Duodenal mucosa (tissue), 2 donors: Measurements from ENCODE around the gene TMEM130.
"Not testable (repeated sequence)": the region's sequence is repeated elsewhere in the genome, so short reads cannot be mapped to it uniquely, and the experiment has no call there.

ENCODE experiments used
- H3K27ac ChIP-seq: one replicate; pipeline ENCODE4 v1.7.0; 2013; ENCODE audit warnings: low read depth, low read length
- H3K27me3 ChIP-seq, 2 donors: one replicate each; pipeline ENCODE4 v1.7.0; 2013; ENCODE audit warnings: low read length in 2 of 2, control low read depth in 1 of 2; ENCODE audit not compliant: insufficient read depth in 2 of 2, control insufficient read depth in 1 of 2
- H3K36me3 ChIP-seq, 2 donors: one replicate each; pipeline ENCODE4 v1.7.0; 2013; ENCODE audit warnings: low read length in 2 of 2, control low read depth in 1 of 2; ENCODE audit not compliant: insufficient read depth in 2 of 2, control insufficient read depth in 1 of 2
- H3K4me1 ChIP-seq, 2 donors: one replicate each; pipeline ENCODE4 v1.7.0; 2013; ENCODE audit warnings: low read length in 2 of 2, control low read depth in 1 of 2; ENCODE audit not compliant: insufficient read depth in 2 of 2, control insufficient read depth in 1 of 2
- H3K4me3 ChIP-seq, 2 donors: one replicate each; pipeline ENCODE4 v1.7.0; 2013; ENCODE audit warnings: low read length in 2 of 2, low read depth in 1 of 2
- H3K9ac ChIP-seq, 2 donors: one replicate each; pipeline ENCODE4 v1.7.0; 2013; ENCODE audit warnings: low read length in 2 of 2, low read depth in 1 of 2
- H3K9me3 ChIP-seq, 2 donors: one replicate each; pipeline ENCODE4 v1.7.0; 2013; ENCODE audit warnings: low read length in 2 of 2, control low read depth in 1 of 2; ENCODE audit not compliant: control insufficient read depth in 1 of 2

Gene TMEM130

GRCh38 chr7:98855610-98856422 is 14.0 kb downstream of the TMEM130 start:
- Histone ChIP-seq H3K9me3 (no peaks in the 10 kb centered on the region), H3K4me3 (no peak overlapping the region), H3K4me1 (no peaks in the 10 kb centered on the region), H3K27ac (no peak overlapping the region), H3K36me3 (no peaks in the 10 kb centered on the region), H3K9ac (no peak overlapping the region), H3K27me3 (peaks cover 0 to 3% of the 10 kb centered on the region in 2 donors)

GRCh38 chr7:98852826-98853225 is 17.0 kb downstream of the TMEM130 start:
- Histone ChIP-seq H3K9me3 (peaks cover 0 to 10% of the 10 kb centered on the region in 2 donors), H3K27ac (no peak overlapping the region), H3K4me3 (no peak overlapping the region), H3K4me1 (no peaks in the 10 kb centered on the region), H3K36me3 (no peaks in the 10 kb centered on the region), H3K27me3 (no peaks in the 10 kb centered on the region), H3K9ac (no peak overlapping the region)

GRCh38 chr7:98848918-98849317 is 20.9 kb downstream of the TMEM130 start:
- no peaks in the 10 kb centered on the region for H3K36me3 ChIP-seq
- H3K4me1 ChIP-seq: no peaks in the 10 kb centered on the region
- no peak overlapping the region for H3K9ac ChIP-seq
- no peak overlapping the region for H3K27ac ChIP-seq
- H3K9me3 ChIP-seq: peaks cover 0 to 10% of the 10 kb centered on the region in 2 donors
- H3K4me3 ChIP-seq: no peak overlapping the region
- H3K27me3 ChIP-seq: no peaks in the 10 kb centered on the region

GRCh38 chr7:98842552-98842951 is 27.3 kb downstream of the TMEM130 start:
- H3K4me1 ChIP-seq, H3K9ac ChIP-seq, H3K4me3 ChIP-seq: not testable (repeated sequence)

GRCh38 chr7:98841179-98841997 is 28.4 kb downstream of the TMEM130 start:
- Histone ChIP-seq H3K4me3 (no peak overlapping the region), H3K9me3 (no peaks in the 10 kb centered on the region), H3K36me3 (no peaks in the 10 kb centered on the region), H3K4me1 (no peaks in the 10 kb centered on the region), H3K9ac (no peak overlapping the region), H3K27me3 (peaks cover 0 to 5% of the 10 kb centered on the region in 2 donors), H3K27ac (no peak overlapping the region)

More at GRCh38 chr7:98842552-98842951, 27.3 kb downstream of the TMEM130 start:
- not testable (repeated sequence) for H3K9me3 ChIP-seq, H3K36me3 ChIP-seq, H3K27me3 ChIP-seq, H3K27ac ChIP-seq

- Histone ChIP-seq H3K36me3 (no peaks in the 10 kb centered on the region), H3K4me3 (no peak overlapping the region), H3K27ac (no peak overlapping the region)
These were observed 29.1 kb downstream of the TMEM130 start for GRCh38 chr7:98840722-98841121.

GRCh38 chr7:98840096-98840495 is 29.7 kb downstream of the TMEM130 start:
- H3K9me3 ChIP-seq: no peaks in the 10 kb centered on the region
- H3K4me3 ChIP-seq: no peak overlapping the region
- H3K36me3 ChIP-seq: no peaks in the 10 kb centered on the region
- peaks cover 0 to 5% of the 10 kb centered on the region in 2 donors for H3K27me3 ChIP-seq
- H3K9ac ChIP-seq: no peak overlapping the region
- H3K4me1 ChIP-seq: no peaks in the 10 kb centered on the region
- H3K27ac ChIP-seq: no peak overlapping the region

More at GRCh38 chr7:98840722-98841121, 29.1 kb downstream of the TMEM130 start:
- Histone ChIP-seq H3K9me3 (no peaks in the 10 kb centered on the region), H3K27me3 (peaks cover 0 to 5% of the 10 kb centered on the region in 2 donors), H3K4me1 (no peaks in the 10 kb centered on the region), H3K9ac (no peak overlapping the region)

- Histone ChIP-seq H3K27me3 (peaks cover 0 to 5% of the 10 kb centered on the region in 2 donors), H3K4me3 (no peak overlapping the region), H3K4me1 (no peaks in the 10 kb centered on the region), H3K36me3 (no peaks in the 10 kb centered on the region), H3K27ac (no peak overlapping the region), H3K9me3 (no peaks in the 10 kb centered on the region), H3K9ac (no peak overlapping the region)
These were observed 32.2 kb downstream of the TMEM130 start for GRCh38 chr7:98837630-98837972.

- peaks cover 0 to 5% of the 10 kb centered on the region in 2 donors for H3K27me3 ChIP-seq
- no peaks in the 10 kb centered on the region for H3K36me3 ChIP-seq
- H3K9ac ChIP-seq: no peak overlapping the region
- H3K4me3 ChIP-seq: no peak overlapping the region
- no peak overlapping the region for H3K27ac ChIP-seq
- H3K9me3 ChIP-seq: no peaks in the 10 kb centered on the region
- no peaks in the 10 kb centered on the region for H3K4me1 ChIP-seq
These were observed 32.8 kb downstream of the TMEM130 start for GRCh38 chr7:98836811-98837629.
